Nephron progenitor cell (in vitro differentiated cells): ENCODE results near the gene TNP1.

ENCODE experiments used
- DNase-seq: peaks from one replicate; pipeline ENCODE4 v3.0.0; 2021
- H3K27ac Mint-ChIP-seq: 2 replicates; pipeline ENCODE4 v1.8.0; 2021; ENCODE audit warnings: mild to moderate bottlenecking, moderate library complexity, mixed read lengths
- H3K27me3 Mint-ChIP-seq: 2 replicates; pipeline ENCODE4 v1.8.0; 2021; ENCODE audit warnings: mild to moderate bottlenecking, low read depth, mixed read lengths; ENCODE audit not compliant: poor library complexity
- H3K36me3 Mint-ChIP-seq: 2 replicates; pipeline ENCODE4 v1.8.0; 2021; ENCODE audit warnings: low read depth, mixed read lengths
- H3K4me1 Mint-ChIP-seq: 2 replicates; pipeline ENCODE4 v1.8.0; 2021; ENCODE audit warnings: mixed read lengths
- H3K4me3 Mint-ChIP-seq: 2 replicates; pipeline ENCODE4 v1.8.0; 2021; ENCODE audit warnings: mild to moderate bottlenecking, moderate library complexity, mixed read lengths
- H3K9me3 Mint-ChIP-seq: 2 replicates; pipeline ENCODE4 v1.8.0; 2021; ENCODE audit warnings: mild to moderate bottlenecking, moderate library complexity, mixed read lengths
- CTCF ChIP-seq: fragments of 200-600 bp; sonication (generic); IDR thresholded peaks from 2 replicates; pipeline ENCODE4 v1.5.0; 2021; ENCODE audit warnings: antibody characterized with exemption

Gene TNP1

GRCh38 chr2:216888081-216888480 is 28.2 kb upstream of the TNP1 start:
- no peak for DNase-seq
- peak overlapping the region; percentile 50 for H3K4me3 Mint-ChIP-seq
- H3K27ac Mint-ChIP-seq: peak overlapping the region; percentile 90
- TF ChIP-seq CTCF: no peak
- H3K36me3 Mint-ChIP-seq: no peaks in the 10 kb centered on the region
- peaks cover 10% of the 10 kb centered on the region for H3K27me3 Mint-ChIP-seq
- peaks cover 48% of the 10 kb centered on the region for H3K4me1 Mint-ChIP-seq
- peaks cover 10% of the 10 kb centered on the region for H3K9me3 Mint-ChIP-seq

GRCh38 chr2:216887138-216887537 is 27.3 kb upstream of the TNP1 start:
- Mint-ChIP-seq H3K36me3 (no peaks in the 10 kb centered on the region), H3K4me1 (peaks cover 49% of the 10 kb centered on the region), H3K27me3 (peaks cover 10% of the 10 kb centered on the region), H3K27ac (peak overlapping the region; percentile 39), H3K4me3 (no peak overlapping the region), H3K9me3 (peaks cover 10% of the 10 kb centered on the region)
- TF ChIP-seq CTCF: no peak
- DNase-seq: no peak

GRCh38 chr2:216885117-216885553 is 25.3 kb upstream of the TNP1 start:
- H3K4me1 Mint-ChIP-seq: peaks cover 66% of the 10 kb centered on the region
- H3K27ac Mint-ChIP-seq: no peak overlapping the region
- no peak overlapping the region for H3K4me3 Mint-ChIP-seq
- DNase-seq: no peak
- peaks cover 13% of the 10 kb centered on the region for H3K27me3 Mint-ChIP-seq
- no peaks in the 10 kb centered on the region for H3K36me3 Mint-ChIP-seq
- peaks cover 10% of the 10 kb centered on the region for H3K9me3 Mint-ChIP-seq
- no peak for TF ChIP-seq CTCF

GRCh38 chr2:216884347-216884746 is 24.5 kb upstream of the TNP1 start:
- no peak for TF ChIP-seq CTCF
- Mint-ChIP-seq H3K27ac (no peak overlapping the region), H3K36me3 (no peaks in the 10 kb centered on the region), H3K27me3 (peaks cover 9% of the 10 kb centered on the region), H3K9me3 (peaks cover 10% of the 10 kb centered on the region), H3K4me3 (no peak overlapping the region), H3K4me1 (peaks cover 69% of the 10 kb centered on the region)
- DNase-seq: no peak

- Mint-ChIP-seq H3K27me3 (peaks cover 5% of the 10 kb centered on the region), H3K9me3 (peaks cover 10% of the 10 kb centered on the region), H3K4me3 (no peak overlapping the region), H3K27ac (no peak overlapping the region), H3K36me3 (no peaks in the 10 kb centered on the region), H3K4me1 (peaks cover 63% of the 10 kb centered on the region)
- DNase-seq: no peak
- no peak for TF ChIP-seq CTCF
These were observed 23.0 kb upstream of the TNP1 start for GRCh38 chr2:216882876-216883275.

GRCh38 chr2:216881411-216881810 is 21.5 kb upstream of the TNP1 start:
- H3K36me3 Mint-ChIP-seq: no peaks in the 10 kb centered on the region
- H3K4me1 Mint-ChIP-seq: peaks cover 50% of the 10 kb centered on the region
- no peak for DNase-seq
- no peak for TF ChIP-seq CTCF
- H3K27ac Mint-ChIP-seq: peak overlapping the region; percentile 93
- peaks cover 3% of the 10 kb centered on the region for H3K27me3 Mint-ChIP-seq
- no peak overlapping the region for H3K4me3 Mint-ChIP-seq
- peaks cover 10% of the 10 kb centered on the region for H3K9me3 Mint-ChIP-seq
